ENCODE results near the gene PTBP3.

DNA sequence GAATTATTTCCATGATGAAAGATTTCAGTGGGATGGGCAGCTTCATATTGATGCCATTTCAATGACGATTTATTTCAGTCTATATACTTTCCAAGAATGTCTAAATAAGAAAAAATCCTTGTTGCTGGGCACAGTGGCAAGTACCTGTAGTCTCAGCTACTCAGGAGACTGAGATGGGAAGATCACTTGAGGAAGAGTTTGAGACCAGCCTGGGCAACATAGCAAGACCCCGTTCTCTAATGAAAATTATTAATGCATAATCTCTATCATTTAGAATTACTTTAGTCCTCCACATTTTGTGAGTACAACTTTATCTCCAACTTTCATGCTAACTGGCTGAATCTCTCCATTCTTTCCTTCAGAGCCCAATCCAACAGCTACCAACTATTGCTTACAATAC lies 52.5 kb downstream of the PTBP3 start:
- TF ChIP-seq GATAD2A (CRISPR knock-in tag; IDR thresholded peaks at IDR 0.05) (no peak), ESRRA (CRISPR knock-in tag; IDR thresholded peaks at IDR 0.05; ENCODE audit: low read depth) (no peak), EP300 (IDR thresholded peaks at IDR 0.05; ENCODE audit: low read depth in 2 of 2, low read length in 2 of 2) (no peak), EP300 (CRISPR knock-in tag; IDR thresholded peaks at IDR 0.05; ENCODE audit: borderline replicate concordance) (no peak)
